ENCODE results near the gene NSRP1. TPM values are rescaled to one million over a fixed set of nuclear protein-coding genes. Genes with fewer than 3 reads are reported as not detected.
A peak's percentile ranks its signal among the peaks of the same experiment; 100 is the strongest.

The NSRP1 gene
- total and polyA plus RNA-seq, 4 donors, result 22.3 to 33.5 (median 23.8) TPM

DNA sequence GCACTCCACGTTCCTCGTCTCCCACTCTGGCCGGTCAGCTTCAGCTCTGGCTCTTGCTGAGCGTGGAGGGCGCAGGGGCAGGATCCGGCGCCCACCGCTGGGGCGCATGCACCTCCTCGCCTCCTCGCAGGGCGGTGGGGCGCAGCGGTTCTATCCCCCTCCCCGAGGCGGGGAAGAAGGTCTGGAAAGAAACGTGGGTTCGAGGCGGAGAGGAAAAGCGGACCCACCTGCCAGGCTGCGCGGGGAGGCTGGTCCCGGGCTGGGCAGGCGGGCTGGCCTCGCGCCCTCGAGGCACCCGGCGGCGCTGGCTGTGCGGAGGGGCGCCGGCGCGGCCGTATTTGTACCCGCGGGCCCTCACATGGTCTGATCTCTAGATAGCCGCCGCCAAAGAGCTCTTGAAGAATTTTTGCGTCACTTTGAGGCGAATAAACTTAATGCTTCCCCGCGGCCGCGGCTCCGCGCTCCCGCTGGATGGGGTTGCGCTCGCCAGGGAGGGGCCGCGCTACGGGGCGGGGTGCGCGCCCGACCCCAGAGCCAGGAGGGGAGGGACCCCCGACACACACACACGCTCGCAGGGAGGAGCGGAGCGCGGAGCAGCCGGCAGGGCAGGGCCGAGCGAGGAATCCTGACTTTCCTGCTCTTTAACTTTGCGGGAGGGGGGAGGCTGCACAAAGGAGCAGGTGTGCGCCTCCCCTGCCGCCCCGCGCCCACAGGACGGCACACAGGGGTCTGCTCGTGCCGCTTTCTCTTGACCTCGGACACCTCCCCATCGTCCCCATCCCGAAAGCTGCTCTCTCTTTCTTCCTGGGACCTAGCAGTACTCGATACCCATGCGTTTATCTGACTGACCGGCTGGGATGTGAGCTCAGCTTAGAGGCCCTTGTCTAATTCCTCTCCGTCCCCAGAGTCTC is 119.0 kb downstream of the NSRP1 start, which contains the start of gene SLC6A4:
TSS of gene SLC6A4 (minus strand) at position 312 of the 911 bp plus-strand sequence. CDS start 13,739 bp downstream, outside the sequence.
- H3K9ac ChIP-seq (ENCODE audit: insufficient read depth in 1 of 2, low read length in 2 of 2), result no peak within 1 kb of the TSS
- TF ChIP-seq CTCF (IDR thresholded peaks at IDR 0.05; ENCODE audit: control extremely low read depth, extremely low read depth), result no peak
- H3K9me3 ChIP-seq (ENCODE audit: control insufficient read depth in 4 of 4, insufficient read depth in 3 of 4, low read length in 3 of 4), result peaks cover 0 to 7% (median 0%) of the 10 kb centered on the region in 4 donors
- no peaks in the 10 kb centered on the region for H3K36me3 ChIP-seq (ENCODE audit: control insufficient read depth in 4 of 4, insufficient read depth in 4 of 4, low read length in 4 of 4)
- peak within 1 kb of the TSS in 1 of 2 donors; percentile 86 for H3K27ac ChIP-seq (ENCODE audit: low read depth in 1 of 2, low read length in 1 of 2)
- 3 to 4% methylated on average over 80 to 82 of the region's 82 CpGs for WGBS, 2 donors
- peak; percentile 32 for ATAC-seq (ENCODE audit: insufficient read depth, low FRiP score)
- peak within 1 kb of the TSS; percentile 30 for H3K4me3 ChIP-seq
- peaks cover 0 to 31% (median 8%) of the 10 kb centered on the region in 5 donors for H3K4me1 ChIP-seq (ENCODE audit: control insufficient read depth in 5 of 5, insufficient read depth in 5 of 5, low read length in 5 of 5)
- DNase-seq, result peak; percentile 38 to 47 (median 39)
- peaks cover 0 to 57% (median 37%) of the 10 kb centered on the region in 3 donors for H3K27me3 ChIP-seq (ENCODE audit: control insufficient read depth in 3 of 3, insufficient read depth in 3 of 3, low read length in 2 of 3)

Small RNA genes within 50 kb of the gene (small RNA-seq; reads per million reads assigned to genes)
- not detected for gene AC104984.5 (ENCODE audit: low replicate concordance)

Other genes with a start within 250 kb of the NSRP1 start
- gene SSH2, start 186.6 kb upstream of the NSRP1 start, total RNA-seq, result 10 to 100 TPM; 44.5 to 69.4 TPM
- gene SSH2, start 186.6 kb upstream of the NSRP1 start, polyA plus RNA-seq, result 10 to 100 TPM; 23.4 to 37.6 TPM
- gene EFCAB5, start 175.2 kb upstream of the NSRP1 start, total RNA-seq, result 1 to 10 TPM in 1 of 2 donors, under 1 TPM in 1; 0.61 to 2.2 TPM
- gene EFCAB5, start 175.2 kb upstream of the NSRP1 start, polyA plus RNA-seq, result under 1 TPM; 0.09 to 0.24 TPM
- 10 to 100 TPM in 1 of 2 donors, 1 to 10 TPM in 1; 3.5 to 12.7 TPM for gene SLC6A4, start 118.9 kb downstream of the NSRP1 start, total RNA-seq
- gene SLC6A4, start 118.9 kb downstream of the NSRP1 start, polyA plus RNA-seq, result 1 to 10 TPM; 8.8 to 8.9 TPM
- gene BLMH, start 175.1 kb downstream of the NSRP1 start, total RNA-seq, result 10 to 100 TPM; 25.9 to 50.9 TPM
- 10 to 100 TPM; 10.5 to 17.3 TPM for gene BLMH, start 175.1 kb downstream of the NSRP1 start, polyA plus RNA-seq
- not detected for gene TMIGD1, start 217.2 kb downstream of the NSRP1 start, total RNA-seq
- not detected for gene TMIGD1, start 217.2 kb downstream of the NSRP1 start, polyA plus RNA-seq